ENCODE data around the gene TGM2. TPM values are rescaled to one million over a fixed set of nuclear protein-coding genes. Genes with fewer than 3 reads are reported as not detected.

Gene TGM2
- total RNA-seq, 2 experiments from 2014 or later, result 0.06 to 0.27 TPM

DNA sequence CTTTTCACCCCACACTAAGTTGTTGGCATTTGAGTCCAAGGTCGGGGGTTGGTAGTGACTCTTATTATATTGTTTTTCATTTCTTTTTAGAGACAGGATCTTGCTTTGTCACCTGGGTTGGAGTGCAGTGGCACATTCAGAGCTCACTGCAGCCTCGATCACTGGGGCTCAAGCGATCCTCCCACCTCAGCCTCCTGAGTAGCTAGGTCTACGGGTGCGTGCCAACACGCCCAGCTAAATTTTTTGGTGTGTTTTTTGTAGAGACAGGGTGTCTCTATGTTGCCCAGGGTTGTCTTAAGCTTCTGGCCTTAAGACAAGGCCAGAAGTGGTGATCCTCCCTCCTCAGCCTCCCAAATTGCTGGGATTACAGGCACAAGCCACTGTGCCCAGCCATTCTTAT, 25.1 kb upstream of the TGM2 start:
- no peak overlapping the region for H3K4me3 ChIP-seq (ENCODE audit: low read length)
- POLR2A ChIA-PET, result no interaction called here
- no peak overlapping the region for H3K27ac ChIP-seq (ENCODE audit: low read depth in 1 of 2, low read length in 2 of 2)
- no peaks in the 10 kb centered on the region for H3K9me3 ChIP-seq (ENCODE audit: control insufficient read depth in 1 of 2, insufficient read depth in 1 of 2, low read length in 2 of 2)
- CTCF ChIA-PET, result no interaction called here
- Mint-ChIP-seq H3K4me3 (no peak overlapping the region), H3K36me3 (ENCODE audit: low read depth) (no peaks in the 10 kb centered on the region), H3K4me1 (ENCODE audit: low read depth) (no peaks in the 10 kb centered on the region), H3K27me3 (peaks cover 23% of the 10 kb centered on the region), H3K27ac (no peak overlapping the region), H3K9me3 (no peaks in the 10 kb centered on the region)
- no peaks in the 10 kb centered on the region for H3K4me1 ChIP-seq (ENCODE audit: insufficient read depth, low read length)
- H3K36me3 ChIP-seq (ENCODE audit: insufficient read depth, low read length), result no peaks in the 10 kb centered on the region
- peaks cover 4 to 6% of the 10 kb centered on the region in 2 experiments for H3K27me3 ChIP-seq (ENCODE audit: control insufficient read depth in 1 of 2, insufficient read depth in 2 of 2, low read length in 2 of 2)
- TF ChIP-seq, protein P1, sequence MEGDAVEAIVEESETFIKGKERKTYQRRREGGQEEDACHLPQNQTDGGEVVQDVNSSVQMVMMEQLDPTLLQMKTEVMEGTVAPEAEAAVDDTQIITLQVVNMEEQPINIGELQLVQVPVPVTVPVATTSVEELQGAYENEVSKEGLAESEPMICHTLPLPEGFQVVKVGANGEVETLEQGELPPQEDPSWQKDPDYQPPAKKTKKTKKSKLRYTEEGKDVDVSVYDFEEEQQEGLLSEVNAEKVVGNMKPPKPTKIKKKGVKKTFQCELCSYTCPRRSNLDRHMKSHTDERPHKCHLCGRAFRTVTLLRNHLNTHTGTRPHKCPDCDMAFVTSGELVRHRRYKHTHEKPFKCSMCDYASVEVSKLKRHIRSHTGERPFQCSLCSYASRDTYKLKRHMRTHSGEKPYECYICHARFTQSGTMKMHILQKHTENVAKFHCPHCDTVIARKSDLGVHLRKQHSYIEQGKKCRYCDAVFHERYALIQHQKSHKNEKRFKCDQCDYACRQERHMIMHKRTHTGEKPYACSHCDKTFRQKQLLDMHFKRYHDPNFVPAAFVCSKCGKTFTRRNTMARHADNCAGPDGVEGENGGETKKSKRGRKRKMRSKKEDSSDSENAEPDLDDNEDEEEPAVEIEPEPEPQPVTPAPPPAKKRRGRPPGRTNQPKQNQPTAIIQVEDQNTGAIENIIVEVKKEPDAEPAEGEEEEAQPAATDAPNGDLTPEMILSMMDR (IDR thresholded peaks at IDR 0.05), result no peak
- ATAC-seq (ENCODE audit: poor library complexity) (no peak), DNase-seq (no peak)
- intact Hi-C loops (cut with DNase I, micrococcal nuclease), result no loop called here

DNA sequence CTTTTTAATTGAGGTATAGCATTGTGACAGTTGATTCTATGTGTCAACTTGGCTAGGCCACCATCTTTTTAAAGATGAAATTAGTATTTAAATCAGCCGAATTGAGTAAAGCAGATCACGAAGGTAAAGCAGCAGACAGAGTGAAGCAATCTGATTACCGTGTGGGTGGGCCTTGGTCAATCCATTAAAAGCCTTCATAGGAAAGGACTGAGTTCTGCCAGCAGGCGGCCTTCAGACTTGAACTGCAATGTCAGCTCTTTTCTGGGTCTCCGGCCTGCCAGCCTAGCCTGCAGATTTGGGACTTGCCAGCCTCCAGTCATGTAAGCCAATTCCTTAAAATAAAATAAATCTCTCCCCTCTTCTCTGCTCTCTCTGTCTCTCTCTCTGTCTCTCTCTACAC, 22.4 kb upstream of the TGM2 start:
- H3K4me1 Mint-ChIP-seq (ENCODE audit: low read depth), result no peaks in the 10 kb centered on the region
- TF ChIP-seq, protein P1 (IDR thresholded peaks at IDR 0.05), result no peak
- POLR2A ChIA-PET, result no interaction called here

DNA sequence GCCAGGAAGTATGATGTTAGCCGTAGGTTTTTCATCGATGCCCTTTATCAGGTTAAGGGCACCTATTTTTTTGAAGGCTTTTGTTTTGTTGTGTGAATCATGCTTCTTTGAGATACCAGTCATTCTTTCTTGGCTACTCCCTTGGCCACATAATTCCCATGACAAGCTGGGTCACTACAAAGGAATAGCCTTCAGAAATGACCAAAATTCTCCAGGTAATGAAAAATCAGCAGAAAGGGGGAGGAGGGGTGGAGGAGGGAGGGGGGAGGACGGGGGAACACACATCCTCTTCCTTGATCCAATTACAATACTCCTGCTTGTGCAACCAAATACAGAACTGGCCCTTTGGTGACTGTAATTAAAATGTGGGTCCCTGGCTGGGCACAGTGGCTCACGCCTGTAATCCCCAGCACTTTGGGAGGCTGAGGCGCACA, 21.7 kb upstream of the TGM2 start:
- DNase-seq, result no peak
- TF ChIP-seq, protein P1 (IDR thresholded peaks at IDR 0.05), result no peak
- ChIA-PET CTCF (no interaction called here), POLR2A (no interaction called here)
- H3K4me1 ChIP-seq (ENCODE audit: insufficient read depth, low read length), result no peaks in the 10 kb centered on the region
- no peaks in the 10 kb centered on the region for H3K9me3 Mint-ChIP-seq
- no peak overlapping the region for H3K4me3 Mint-ChIP-seq
- no peaks in the 10 kb centered on the region for H3K36me3 Mint-ChIP-seq (ENCODE audit: low read depth)
- intact Hi-C loops (cut with DNase I, micrococcal nuclease), result no loop called here
- H3K27me3 Mint-ChIP-seq, result peaks cover 20% of the 10 kb centered on the region
- H3K27ac Mint-ChIP-seq, result no peak overlapping the region
- H3K27me3 ChIP-seq (ENCODE audit: control insufficient read depth in 1 of 2, insufficient read depth in 2 of 2, low read length in 2 of 2), result peaks cover 0 to 6% of the 10 kb centered on the region in 2 experiments
- no peaks in the 10 kb centered on the region for H3K9me3 ChIP-seq (ENCODE audit: control insufficient read depth in 1 of 2, insufficient read depth in 1 of 2, low read length in 2 of 2)
- H3K4me3 ChIP-seq (ENCODE audit: low read length), result no peak overlapping the region
- H3K36me3 ChIP-seq (ENCODE audit: insufficient read depth, low read length), result no peaks in the 10 kb centered on the region
- no peaks in the 10 kb centered on the region for H3K4me1 Mint-ChIP-seq (ENCODE audit: low read depth)
- H3K27ac ChIP-seq (ENCODE audit: low read depth in 1 of 2, low read length in 2 of 2), result no peak overlapping the region
- ATAC-seq (ENCODE audit: poor library complexity), result no peak

More for the DNA sequence above, 22.4 kb upstream of the TGM2 start:
- no peak overlapping the region for H3K27ac ChIP-seq (ENCODE audit: low read depth in 1 of 2, low read length in 2 of 2)
- no peak for DNase-seq
- Mint-ChIP-seq H3K4me3 (no peak overlapping the region), H3K27ac (no peak overlapping the region), H3K36me3 (ENCODE audit: low read depth) (no peaks in the 10 kb centered on the region), H3K27me3 (peaks cover 20% of the 10 kb centered on the region), H3K9me3 (no peaks in the 10 kb centered on the region)
- ATAC-seq (ENCODE audit: poor library complexity), result no peak
- intact Hi-C loops (cut with DNase I, micrococcal nuclease), result no loop called here
- peaks cover 0 to 6% of the 10 kb centered on the region in 2 experiments for H3K27me3 ChIP-seq (ENCODE audit: control insufficient read depth in 1 of 2, insufficient read depth in 2 of 2, low read length in 2 of 2)
- CTCF ChIA-PET, result no interaction called here
- H3K4me3 ChIP-seq (ENCODE audit: low read length), result no peak overlapping the region
- H3K36me3 ChIP-seq (ENCODE audit: insufficient read depth, low read length), result no peaks in the 10 kb centered on the region
- H3K9me3 ChIP-seq (ENCODE audit: control insufficient read depth in 1 of 2, insufficient read depth in 1 of 2, low read length in 2 of 2), result no peaks in the 10 kb centered on the region
- H3K4me1 ChIP-seq (ENCODE audit: insufficient read depth, low read length), result no peaks in the 10 kb centered on the region

Data from CD4-positive, alpha-beta T cell (primary cell).